Stimulated activated CD4-positive, alpha-beta T cell treated with anti-CD3 and anti-CD28 coated beads, Interleukin-1b, Interleukin-23, amount 100 ng/mL, for 4 hours (primary cell): Measurements from ENCODE around the gene ZCCHC10.
"Not testable (repeated sequence)": the region's sequence is repeated elsewhere in the genome, so short reads cannot be mapped to it uniquely, and the experiment has no call there.

Source experiments
- DNase-seq, 2 donors: peaks; one replicate each; pipeline ENCODE4 v3.0.0-alpha.2; 2020; ENCODE audit warnings: low read depth in 2 of 2

The ZCCHC10 gene

GRCh38 chr5:133041910-133042309 is 15.6 kb upstream of the ZCCHC10 start:
- no peak for DNase-seq

GRCh38 chr5:133041157-133041784 is 14.9 kb upstream of the ZCCHC10 start:
- DNase-seq, result no peak

- DNase-seq, result not testable (repeated sequence)
Measured at GRCh38 chr5:133036677-133037076, 10.3 kb upstream of the ZCCHC10 start.

GRCh38 chr5:133035224-133035623 is 8.9 kb upstream of the ZCCHC10 start:
- no peak for DNase-seq

- no peak for DNase-seq
Measured at GRCh38 chr5:133034064-133034463, 7.7 kb upstream of the ZCCHC10 start.

- no peak for DNase-seq
Measured at GRCh38 chr5:133032852-133033742, 6.7 kb upstream of the ZCCHC10 start.

- DNase-seq, result no peak
Measured at GRCh38 chr5:133030343-133031005, 4.1 kb upstream of the ZCCHC10 start.

GRCh38 chr5:133029416-133029815 is 3.1 kb upstream of the ZCCHC10 start:
- no peak for DNase-seq

- no peak for DNase-seq
Measured at GRCh38 chr5:133026664-133027153, 360 bp upstream of the ZCCHC10 start.

- DNase-seq, result not testable (repeated sequence)
Measured at GRCh38 chr5:133019471-133019870, 6.9 kb downstream of the ZCCHC10 start.

- no peak for DNase-seq
Measured at GRCh38 chr5:133017964-133018363, 8.4 kb downstream of the ZCCHC10 start.

- DNase-seq, result no peak
Measured at GRCh38 chr5:133015466-133015865, 10.9 kb downstream of the ZCCHC10 start.

GRCh38 chr5:133008455-133008854 is 17.9 kb downstream of the ZCCHC10 start:
- not testable (repeated sequence) for DNase-seq

- no peak for DNase-seq
Measured at GRCh38 chr5:133006653-133007052, 19.7 kb downstream of the ZCCHC10 start.

GRCh38 chr5:132999246-132999645 is 27.1 kb downstream of the ZCCHC10 start:
- no peak for DNase-seq

GRCh38 chr5:132998556-132998955 is 27.8 kb downstream of the ZCCHC10 start:
- DNase-seq, result no peak

GRCh38 chr5:132996307-132996706 is 30.0 kb downstream of the ZCCHC10 start:
- no peak for DNase-seq

- DNase-seq, result no peak
Measured at GRCh38 chr5:132987531-132988408, 38.6 kb downstream of the ZCCHC10 start.

GRCh38 chr5:132982971-132983370 is 43.4 kb downstream of the ZCCHC10 start:
- not testable (repeated sequence) for DNase-seq

GRCh38 chr5:132981288-132981687 is 45.1 kb downstream of the ZCCHC10 start:
- DNase-seq, result no peak

GRCh38 chr5:132979976-132980375 is 46.4 kb downstream of the ZCCHC10 start:
- no peak for DNase-seq
